Kidney epithelial cell (primary cell): ENCODE results near the gene ARL5A. TPM values are rescaled to one million over a fixed set of nuclear protein-coding genes. Genes with fewer than 3 reads are reported as not detected.

Experiments
- DNase-seq: peaks from one replicate; pipeline ENCODE4 v3.0.0-alpha.2; 2010; ENCODE audit warnings: low read depth
- H3K27me3 ChIP-seq: 2 replicates; pipeline ENCODE4 v1.6.0; 2011; ENCODE audit warnings: low read length; ENCODE audit not compliant: control insufficient read depth, insufficient read depth
- H3K36me3 ChIP-seq: 2 replicates; pipeline ENCODE4 v1.5.1; 2011; ENCODE audit warnings: low read length; ENCODE audit not compliant: control insufficient read depth, insufficient read depth
- H3K4me3 ChIP-seq: 2 replicates; pipeline ENCODE4 v1.5.1; 2011; ENCODE audit warnings: low read depth, mild to moderate bottlenecking, control low read depth, low read length
- CTCF ChIP-seq: IDR thresholded peaks from 2 replicates; pipeline ENCODE4 v1.5.1; 2011; ENCODE audit warnings: mild to moderate bottlenecking, moderate library complexity, low read length, control low read depth, inconsistent platforms; ENCODE audit not compliant: insufficient read depth, poor library complexity, severe bottlenecking
- total RNA-seq: library from RNA; depleted of rRNA; stranded (reverse); fragments of >200 nt; gene quantifications from 2 replicates; pipeline ENCODE4 v1.2.3, GENCODE V29; 2015

Gene ARL5A
- total RNA-seq, 1 donor from 2014 or later, result 50.4 TPM

- no peaks in the 10 kb centered on the region for H3K27me3 ChIP-seq
- H3K36me3 ChIP-seq, result no peaks in the 10 kb centered on the region
- DNase-seq, result no peak
- H3K4me3 ChIP-seq, result no peak overlapping the region
- TF ChIP-seq CTCF, result no peak
Measured at GRCh38 chr2:151844211-151844896, 16.1 kb upstream of the ARL5A start.

- no peaks in the 10 kb centered on the region for H3K36me3 ChIP-seq
- DNase-seq, result no peak
- no peaks in the 10 kb centered on the region for H3K27me3 ChIP-seq
- no peak for TF ChIP-seq CTCF
- no peak overlapping the region for H3K4me3 ChIP-seq
Measured at GRCh38 chr2:151843691-151844061, 15.5 kb upstream of the ARL5A start.

- TF ChIP-seq CTCF, result no peak
- H3K36me3 ChIP-seq, result no peaks in the 10 kb centered on the region
- no peak for DNase-seq
- no peaks in the 10 kb centered on the region for H3K27me3 ChIP-seq
- H3K4me3 ChIP-seq, result no peak overlapping the region
Measured at GRCh38 chr2:151842830-151843690, 14.8 kb upstream of the ARL5A start.

- no peak for TF ChIP-seq CTCF
- Histone ChIP-seq H3K27me3 (no peaks in the 10 kb centered on the region), H3K4me3 (no peak overlapping the region), H3K36me3 (no peaks in the 10 kb centered on the region)
- no peak for DNase-seq
Measured at GRCh38 chr2:151841047-151841424, 12.8 kb upstream of the ARL5A start.

GRCh38 chr2:151840216-151841046 lies 12.2 kb upstream of the ARL5A start:
- no peak for TF ChIP-seq CTCF
- Histone ChIP-seq H3K27me3 (no peaks in the 10 kb centered on the region), H3K36me3 (no peaks in the 10 kb centered on the region), H3K4me3 (no peak overlapping the region)
- DNase-seq, result no peak
